C1 segment of cervical spinal cord (tissue), 14 donors: Measurements from ENCODE around the gene PDE6H.

Experiments used
- DNase-seq, 14 donors: peaks; one replicate each; lab custom pipeline; 2025; lab: John Stamatoyannopoulos, UW

The PDE6H gene

GRCh38 chr12:14951851-14952250, 21.0 kb upstream of the PDE6H start:
- no peak for DNase-seq

- DNase-seq: no peak
Observed at GRCh38 chr12:14952299-14952921, 20.4 kb upstream of the PDE6H start.

GRCh38 chr12:14953752-14954151, 19.1 kb upstream of the PDE6H start:
- DNase-seq: no peak

- DNase-seq: no peak
Observed at GRCh38 chr12:14954269-14954668, 18.6 kb upstream of the PDE6H start.

GRCh38 chr12:14956024-14956891, 16.6 kb upstream of the PDE6H start:
- DNase-seq: no peak

- no peak for DNase-seq
Observed at GRCh38 chr12:14956905-14957304, 15.9 kb upstream of the PDE6H start.

- DNase-seq: no peak
Observed at GRCh38 chr12:14957551-14958168, 15.2 kb upstream of the PDE6H start.

GRCh38 chr12:14958361-14959125, 14.3 kb upstream of the PDE6H start:
- DNase-seq: no peak

- no peak for DNase-seq
Observed at GRCh38 chr12:14959126-14959440, 13.8 kb upstream of the PDE6H start.

GRCh38 chr12:14959463-14959862, 13.4 kb upstream of the PDE6H start:
- DNase-seq: no peak

- no peak for DNase-seq
Observed at GRCh38 chr12:14959916-14960496, 12.8 kb upstream of the PDE6H start.

- no peak for DNase-seq
Observed at GRCh38 chr12:14960548-14961465, 12.0 kb upstream of the PDE6H start.

- peak in 1 of 14 donors; percentile 20 for DNase-seq
Observed at GRCh38 chr12:14961466-14962152, 11.2 kb upstream of the PDE6H start, which contains the start of gene ARHGDIB. Gene ARHGDIB, minus strand, starts transcription at chr12:14961601. Its CDS starts 10,889 bp downstream, at chr12:14950712.

GRCh38 chr12:14962153-14962539, 10.7 kb upstream of the PDE6H start:
- DNase-seq: no peak

GRCh38 chr12:14962797-14963196, 10.0 kb upstream of the PDE6H start:
- DNase-seq: no peak

GRCh38 chr12:14963520-14963919, 9.3 kb upstream of the PDE6H start:
- DNase-seq: no peak

GRCh38 chr12:14964406-14964805, 8.4 kb upstream of the PDE6H start:
- no peak for DNase-seq

GRCh38 chr12:14965221-14965620, 7.6 kb upstream of the PDE6H start:
- DNase-seq: no peak

- DNase-seq: no peak
Observed at GRCh38 chr12:14968478-14968877, 4.4 kb upstream of the PDE6H start.

- no peak for DNase-seq
Observed at GRCh38 chr12:14970473-14970872, 2.4 kb upstream of the PDE6H start.
